ENCODE data around the gene CACNB2. TPM values are rescaled to one million over a fixed set of nuclear protein-coding genes. Genes with fewer than 3 reads are reported as not detected.

The CACNB2 gene
- total RNA-seq, 1 donor from 2014 or later, result 7.6 TPM

- H3K4me1 Mint-ChIP-seq (ENCODE audit: unreplicated experiment), result no peaks in the 10 kb centered on the region
- H3K4me3 Mint-ChIP-seq, result no peak overlapping the region
- H3K27me3 Mint-ChIP-seq, result no peaks in the 10 kb centered on the region
- no peaks in the 10 kb centered on the region for H3K36me3 Mint-ChIP-seq
- H3K9me3 Mint-ChIP-seq, result no peaks in the 10 kb centered on the region
- H3K27ac Mint-ChIP-seq, result no peak overlapping the region
- TF ChIP-seq, protein P1, sequence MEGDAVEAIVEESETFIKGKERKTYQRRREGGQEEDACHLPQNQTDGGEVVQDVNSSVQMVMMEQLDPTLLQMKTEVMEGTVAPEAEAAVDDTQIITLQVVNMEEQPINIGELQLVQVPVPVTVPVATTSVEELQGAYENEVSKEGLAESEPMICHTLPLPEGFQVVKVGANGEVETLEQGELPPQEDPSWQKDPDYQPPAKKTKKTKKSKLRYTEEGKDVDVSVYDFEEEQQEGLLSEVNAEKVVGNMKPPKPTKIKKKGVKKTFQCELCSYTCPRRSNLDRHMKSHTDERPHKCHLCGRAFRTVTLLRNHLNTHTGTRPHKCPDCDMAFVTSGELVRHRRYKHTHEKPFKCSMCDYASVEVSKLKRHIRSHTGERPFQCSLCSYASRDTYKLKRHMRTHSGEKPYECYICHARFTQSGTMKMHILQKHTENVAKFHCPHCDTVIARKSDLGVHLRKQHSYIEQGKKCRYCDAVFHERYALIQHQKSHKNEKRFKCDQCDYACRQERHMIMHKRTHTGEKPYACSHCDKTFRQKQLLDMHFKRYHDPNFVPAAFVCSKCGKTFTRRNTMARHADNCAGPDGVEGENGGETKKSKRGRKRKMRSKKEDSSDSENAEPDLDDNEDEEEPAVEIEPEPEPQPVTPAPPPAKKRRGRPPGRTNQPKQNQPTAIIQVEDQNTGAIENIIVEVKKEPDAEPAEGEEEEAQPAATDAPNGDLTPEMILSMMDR (conservative IDR thresholded peaks at IDR 0.05), result no peak
- DNase-seq (ENCODE audit: extremely low spot score, unreplicated experiment), result no peak
Observed at GRCh38 chr10:18476076-18476647, 335.9 kb downstream of the CACNB2 start.

DNA sequence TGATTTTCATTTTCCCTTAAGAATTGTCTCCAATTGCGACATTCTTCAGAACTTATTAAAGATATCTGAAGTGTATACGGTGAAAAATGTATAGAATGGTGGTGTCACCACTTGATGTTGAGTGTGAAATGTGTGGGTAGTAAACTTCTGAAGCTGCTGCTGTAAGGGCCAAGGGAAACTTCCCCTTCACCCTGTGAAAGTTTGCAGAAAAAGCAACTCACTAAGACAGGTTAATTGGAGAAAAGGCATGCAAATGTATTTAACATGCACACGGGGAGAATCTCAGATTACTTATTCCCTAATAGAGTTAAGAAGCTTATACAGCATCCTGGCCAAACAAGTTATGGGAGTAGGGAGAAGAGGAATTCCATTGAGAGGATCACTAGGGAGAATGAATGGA lies 338.1 kb downstream of the CACNB2 start:
- Mint-ChIP-seq H3K9me3 (no peaks in the 10 kb centered on the region), H3K4me3 (no peak overlapping the region), H3K4me1 (ENCODE audit: unreplicated experiment) (no peaks in the 10 kb centered on the region), H3K27me3 (no peaks in the 10 kb centered on the region), H3K27ac (no peak overlapping the region), H3K36me3 (no peaks in the 10 kb centered on the region)
- no peak for DNase-seq (ENCODE audit: extremely low spot score, unreplicated experiment)
- TF ChIP-seq, protein P1 (conservative IDR thresholded peaks at IDR 0.05), result no peak

DNA sequence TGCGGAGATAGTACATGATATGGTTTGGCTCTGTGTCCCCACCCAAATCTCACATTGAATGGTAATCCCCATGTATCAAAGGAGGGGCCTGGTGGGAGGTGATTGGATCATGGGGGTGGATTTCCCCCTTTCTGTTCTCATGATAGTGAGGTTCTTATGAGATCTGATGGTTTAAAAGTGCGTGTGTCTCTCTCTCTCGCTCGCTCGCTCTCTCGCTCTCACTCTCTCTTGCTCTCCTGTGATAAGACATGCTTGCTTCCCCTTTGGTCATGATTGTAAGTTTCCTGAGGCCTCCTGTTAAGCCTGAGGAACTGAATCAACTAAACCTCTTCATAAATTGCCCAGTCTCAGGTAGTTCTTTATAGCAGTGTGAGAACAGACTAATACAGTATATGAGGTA lies 339.3 kb downstream of the CACNB2 start:
- no peaks in the 10 kb centered on the region for H3K4me1 Mint-ChIP-seq (ENCODE audit: unreplicated experiment)
- H3K9me3 Mint-ChIP-seq, result no peaks in the 10 kb centered on the region
- no peaks in the 10 kb centered on the region for H3K27me3 Mint-ChIP-seq
- H3K27ac Mint-ChIP-seq, result no peak overlapping the region
- no peak for DNase-seq (ENCODE audit: extremely low spot score, unreplicated experiment)
- no peaks in the 10 kb centered on the region for H3K36me3 Mint-ChIP-seq
- H3K4me3 Mint-ChIP-seq, result no peak overlapping the region
- TF ChIP-seq, protein P1 (conservative IDR thresholded peaks at IDR 0.05), result no peak

DNA sequence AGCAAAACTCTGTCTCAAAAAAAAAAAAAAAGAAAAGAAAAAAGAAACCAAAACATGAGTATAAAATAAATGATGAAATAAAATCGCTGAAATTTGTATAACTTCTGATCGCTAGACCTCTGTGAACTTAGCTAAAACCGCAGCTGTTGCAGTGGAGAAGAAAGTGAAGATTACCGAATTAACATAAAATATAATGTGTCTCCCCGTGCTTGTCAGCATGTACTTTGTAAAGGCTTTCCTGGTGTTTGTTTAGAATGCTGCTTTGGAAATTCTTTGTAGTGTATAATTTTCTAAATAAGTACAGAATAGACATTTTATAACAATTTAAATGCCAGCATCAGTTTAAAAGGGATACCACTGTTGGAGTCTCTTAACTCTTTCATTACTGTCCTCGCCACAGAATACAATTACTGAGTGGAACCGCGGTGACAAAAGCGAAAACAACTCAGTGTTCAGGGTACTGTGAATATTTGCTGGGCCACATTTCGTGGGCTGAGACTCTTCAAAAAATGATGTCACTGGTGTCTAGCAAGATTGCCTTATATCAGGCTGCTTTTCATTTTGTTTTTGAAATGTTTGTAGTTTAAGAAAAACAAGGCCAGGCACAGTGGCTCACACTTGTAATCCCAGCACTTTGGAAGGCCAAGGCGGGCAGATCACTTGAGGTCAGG lies 343.4 kb downstream of the CACNB2 start:
- TF ChIP-seq, protein P1 (conservative IDR thresholded peaks at IDR 0.05), result no peak
- Mint-ChIP-seq H3K27me3 (no peaks in the 10 kb centered on the region), H3K4me3 (no peak overlapping the region), H3K4me1 (ENCODE audit: unreplicated experiment) (peaks cover 5% of the 10 kb centered on the region), H3K36me3 (no peaks in the 10 kb centered on the region), H3K9me3 (no peaks in the 10 kb centered on the region), H3K27ac (no peak overlapping the region)
- no peak for DNase-seq (ENCODE audit: extremely low spot score, unreplicated experiment)

- Mint-ChIP-seq H3K36me3 (no peaks in the 10 kb centered on the region), H3K27me3 (no peaks in the 10 kb centered on the region), H3K27ac (no peak overlapping the region), H3K9me3 (no peaks in the 10 kb centered on the region), H3K4me3 (no peak overlapping the region), H3K4me1 (ENCODE audit: unreplicated experiment) (peaks cover 5% of the 10 kb centered on the region)
- DNase-seq (ENCODE audit: extremely low spot score, unreplicated experiment), result no peak
- TF ChIP-seq, protein P1 (conservative IDR thresholded peaks at IDR 0.05), result no peak
Observed at GRCh38 chr10:18486438-18486837, 346.2 kb downstream of the CACNB2 start.
